Smooth muscle cell (in vitro differentiated cells): ENCODE measurements around the gene LUC7L3. TPM values are rescaled to one million over a fixed set of nuclear protein-coding genes. Genes with fewer than 3 reads are reported as not detected.

ENCODE experiments used
- DNase-seq: peaks from one replicate; lab custom pipeline; 2025; ENCODE audit not compliant: unreplicated experiment; lab: John Stamatoyannopoulos, UW
- H2AFZ ChIP-seq: fragments of 200-600 bp; sonication (generic); 2 replicates; pipeline ENCODE4 v1.6.0; 2016; ENCODE audit warnings: antibody characterized with exemption, low read depth, mild to moderate bottlenecking
- H3F3A ChIP-seq: fragments of 200-600 bp; sonication (generic); 2 replicates; pipeline ENCODE4 v1.6.0; 2017; ENCODE audit warnings: antibody characterized with exemption, low read depth
- H3K27ac ChIP-seq: fragments of 200-600 bp; sonication (generic); 2 replicates; pipeline ENCODE4 v1.5.1; 2016; ENCODE audit warnings: low read depth, mild to moderate bottlenecking
- H3K27me3 ChIP-seq: fragments of 200-600 bp; sonication (generic); 2 replicates; pipeline ENCODE4 v1.6.1; 2016; ENCODE audit warnings: low read depth, mild to moderate bottlenecking
- H3K36me3 ChIP-seq: fragments of 200-600 bp; sonication (generic); 2 replicates; pipeline ENCODE4 v1.5.1; 2016; ENCODE audit warnings: low read depth
- H3K4me1 ChIP-seq: fragments of 200-600 bp; sonication (generic); 2 replicates; pipeline ENCODE4 v1.5.1; 2016; ENCODE audit warnings: low read depth
- H3K4me2 ChIP-seq: fragments of 200-600 bp; sonication (generic); 2 replicates; pipeline ENCODE4 v1.6.0; 2016; ENCODE audit warnings: mild to moderate bottlenecking
- H3K4me3 ChIP-seq: fragments of 200-600 bp; sonication (generic); 2 replicates; pipeline ENCODE4 v1.5.1; 2016; ENCODE audit warnings: mild to moderate bottlenecking
- H3K79me2 ChIP-seq: fragments of 200-600 bp; sonication (generic); 2 replicates; pipeline ENCODE4 v1.6.0; 2016; ENCODE audit warnings: low read depth, mild to moderate bottlenecking
- H3K9ac ChIP-seq: fragments of 200-600 bp; sonication (generic); 2 replicates; pipeline ENCODE4 v1.6.0; 2016; ENCODE audit warnings: low read depth
- H3K9me3 ChIP-seq: fragments of 200-600 bp; sonication (generic); replicated peaks from 2 replicates; pipeline ENCODE4 v1.5.1; 2016; ENCODE audit warnings: low read depth
- H4K20me1 ChIP-seq: fragments of 200-600 bp; sonication (generic); 2 replicates; pipeline ENCODE4 v1.6.0; 2016; ENCODE audit warnings: low read depth
- CTCF ChIP-seq: fragments of 200-600 bp; sonication (generic); IDR thresholded peaks from 2 replicates; pipeline ENCODE4 v1.5.1; 2017; ENCODE audit warnings: borderline replicate concordance, mild to moderate bottlenecking, antibody characterized with exemption; ENCODE audit not compliant: insufficient read depth, poor library complexity, severe bottlenecking
- WGBS: methylation state at CpG from one replicate; pipeline ENCODE4 v1.1.7; 2016; ENCODE audit warnings: low lambda C conversion rate; 5-methylcytosine and 5-hydroxymethylcytosine counted together
- polyA plus RNA-seq: library from polyadenylated mRNA; unstranded; fragments of >200 nt; fragmentation: Nextera tagmentation; extraction: Ambion mirVana; gene quantifications from 2 replicates; pipeline ENCODE4 v1.2.1, GENCODE V29; 2016
- total RNA-seq: library from RNA; depleted of rRNA; stranded (reverse); fragments of >200 nt; gene quantifications from 2 replicates; pipeline ENCODE4 v1.2.3, GENCODE V29; 2014

The LUC7L3 gene
- total and polyA plus RNA-seq, 2 experiments from 2014 or later, result 75.9 to 77.8 TPM

- H3K27me3 ChIP-seq, result no peaks in the 10 kb centered on the region
- H3F3A ChIP-seq, result no peaks in the 10 kb centered on the region
- H3K4me3 ChIP-seq, result no peak overlapping the region
- no peak overlapping the region for H3K27ac ChIP-seq
- no peak overlapping the region for H3K9ac ChIP-seq
- H3K79me2 ChIP-seq, result no peaks in the 10 kb centered on the region
- no peak for DNase-seq
- no peaks in the 10 kb centered on the region for H4K20me1 ChIP-seq
- H3K4me1 ChIP-seq, result peaks cover 7% of the 10 kb centered on the region
- 89% methylated on average over 7 of the region's 7 CpGs for WGBS
- H2AFZ ChIP-seq, result no peak overlapping the region
- no peaks in the 10 kb centered on the region for H3K9me3 ChIP-seq
- TF ChIP-seq CTCF, result no peak
- H3K4me2 ChIP-seq, result no peak overlapping the region
- no peaks in the 10 kb centered on the region for H3K36me3 ChIP-seq
These were observed 72.7 kb downstream of the LUC7L3 start for GRCh38 chr17:50792132-50792531.

- H2AFZ ChIP-seq, result no peak overlapping the region
- no peak overlapping the region for H3K4me2 ChIP-seq
- H3F3A ChIP-seq, result no peaks in the 10 kb centered on the region
- TF ChIP-seq CTCF, result no peak
- no peak overlapping the region for H3K27ac ChIP-seq
- no peaks in the 10 kb centered on the region for H3K9me3 ChIP-seq
- H3K36me3 ChIP-seq, result no peaks in the 10 kb centered on the region
- WGBS, result 95% methylated on average over 8 of the region's 8 CpGs
- no peak overlapping the region for H3K4me3 ChIP-seq
- H3K9ac ChIP-seq, result no peak overlapping the region
- H3K27me3 ChIP-seq, result no peaks in the 10 kb centered on the region
- DNase-seq, result no peak
- H3K79me2 ChIP-seq, result no peaks in the 10 kb centered on the region
- H3K4me1 ChIP-seq, result peaks cover 7% of the 10 kb centered on the region
- no peaks in the 10 kb centered on the region for H4K20me1 ChIP-seq
These were observed 73.6 kb downstream of the LUC7L3 start for GRCh38 chr17:50793007-50793406.

- 95% methylated on average over 6 of the region's 6 CpGs for whole genome bisulfite sequencing
These were observed 75.0 kb downstream of the LUC7L3 start for GRCh38 chr17:50794361-50794760.

More at GRCh38 chr17:50794361-50794760, 75.0 kb downstream of the LUC7L3 start:
- TF ChIP-seq CTCF, result no peak
- Histone ChIP-seq H3K4me3 (no peak overlapping the region), H3K9me3 (no peaks in the 10 kb centered on the region), H3K9ac (no peak overlapping the region), H3K79me2 (no peaks in the 10 kb centered on the region), H3K27me3 (no peaks in the 10 kb centered on the region), H3K36me3 (no peaks in the 10 kb centered on the region), H3K4me2 (no peak overlapping the region), H4K20me1 (no peaks in the 10 kb centered on the region), H3F3A (no peaks in the 10 kb centered on the region), H3K4me1 (peaks cover 11% of the 10 kb centered on the region), H2AFZ (no peak overlapping the region), H3K27ac (no peak overlapping the region)
- no peak for DNase-seq
